GM23248 (cell line): ENCODE data around the gene FDPS. TPM values are rescaled to one million over a fixed set of nuclear protein-coding genes. Genes with fewer than 3 reads are reported as not detected.
A peak's percentile ranks its signal among the peaks of the same experiment; 100 is the strongest.

ENCODE experiments used
- DNase-seq: peaks from one replicate; pipeline ENCODE4 v3.0.0-alpha.2; 2015
- H2AFZ ChIP-seq: fragments of 200-600 bp; sonication (generic); 2 replicates; pipeline ENCODE4 v1.6.1; 2016; ENCODE audit warnings: antibody characterized with exemption
- H3F3A ChIP-seq: fragments of 200-600 bp; sonication (generic); 2 replicates; pipeline ENCODE4 v1.6.1; 2016; ENCODE audit warnings: mild to moderate bottlenecking, antibody characterized with exemption, mixed run types; ENCODE audit not compliant: insufficient read depth
- H3K27ac ChIP-seq: fragments of 200-600 bp; sonication (generic); 2 replicates; pipeline ENCODE4 v1.5.1; 2016; ENCODE audit warnings: mild to moderate bottlenecking
- H3K27me3 ChIP-seq: fragments of 200-600 bp; sonication (generic); replicated peaks from 2 replicates; pipeline ENCODE4 v1.6.1; 2016; ENCODE audit warnings: mild to moderate bottlenecking; ENCODE audit not compliant: insufficient read depth
- H3K36me3 ChIP-seq: fragments of 200-600 bp; sonication (generic); 2 replicates; pipeline ENCODE4 v1.6.1; 2016; ENCODE audit warnings: low read depth, mild to moderate bottlenecking
- H3K4me1 ChIP-seq: fragments of 200-600 bp; sonication (generic); 2 replicates; pipeline ENCODE4 v1.6.1; 2016; ENCODE audit warnings: mild to moderate bottlenecking; ENCODE audit not compliant: insufficient read depth
- H3K4me2 ChIP-seq: fragments of 200-600 bp; sonication (generic); one replicate; pipeline ENCODE4 v1.6.1; 2016; ENCODE audit warnings: mild to moderate bottlenecking; ENCODE audit not compliant: unreplicated experiment
- H3K4me3 ChIP-seq: fragments of 200-600 bp; sonication (generic); 2 replicates; pipeline ENCODE4 v1.5.1; 2016; ENCODE audit warnings: mild to moderate bottlenecking
- H3K79me2 ChIP-seq: fragments of 200-600 bp; sonication (generic); 2 replicates; pipeline ENCODE4 v1.6.1; 2016; ENCODE audit warnings: mild to moderate bottlenecking; ENCODE audit not compliant: insufficient read depth
- H3K9ac ChIP-seq: fragments of 200-600 bp; sonication (generic); 2 replicates; pipeline ENCODE4 v1.6.1; 2016; ENCODE audit warnings: mild to moderate bottlenecking
- H3K9me2 ChIP-seq: fragments of 200-600 bp; sonication (generic); 2 replicates; pipeline ENCODE4 v1.6.1; 2016; ENCODE audit warnings: mixed run types, mild to moderate bottlenecking, moderate library complexity; ENCODE audit not compliant: insufficient read depth
- H3K9me3 ChIP-seq: fragments of 200-600 bp; sonication (generic); one replicate; pipeline ENCODE4 v1.6.1; 2017; ENCODE audit warnings: low read depth
- H4K20me1 ChIP-seq: fragments of 200-600 bp; sonication (generic); 2 replicates; pipeline ENCODE4 v1.6.0; 2016; ENCODE audit not compliant: insufficient read depth
- EZH2 ChIP-seq: fragments of 200-600 bp; sonication (generic); IDR thresholded peaks from 2 replicates; pipeline ENCODE4 v1.6.1; 2018; ENCODE audit warnings: antibody characterized with exemption, mild to moderate bottlenecking; ENCODE audit not compliant: insufficient read depth, poor library complexity, severe bottlenecking
- EZH2phosphoT487 ChIP-seq: fragments of 200-600 bp; sonication (generic); IDR thresholded peaks from 2 replicates; pipeline ENCODE4 v1.6.1; 2018; ENCODE audit warnings: antibody characterized with exemption, moderate library complexity, mild to moderate bottlenecking, low read depth; ENCODE audit not compliant: insufficient read depth
- WGBS, 2 experiments: methylation state at CpG; one replicate each; pipeline ENCODE4 v1.1.6; 2015 to 2017; ENCODE audit warnings: low lambda C conversion rate in 2 of 2, low coverage in 1 of 2; ENCODE audit errors: missing lambda C conversion rate in 2 of 2; 5-methylcytosine and 5-hydroxymethylcytosine counted together
- in situ Hi-C: fragments of 300-500 bp; cut with MboI; formaldehyde crosslinking; loops from 2 replicates; pipeline ENCODE4 v1.15.0; 2020
- polyA plus RNA-seq: library from polyadenylated mRNA; unstranded; fragments of >200 nt; fragmentation: Nextera tagmentation; extraction: Ambion mirVana; gene quantifications from 2 replicates; pipeline ENCODE4 v1.2.1, GENCODE V29; 2016
- total RNA-seq: library from RNA; depleted of rRNA; stranded (reverse); fragments of >200 nt; shearing (Covaris generic); gene quantifications from 2 replicates; pipeline ENCODE4 v1.2.3, GENCODE V29; 2014

FDPS gene
- total and polyA plus RNA-seq, 2 experiments from 2014 or later = 96.3 to 116 TPM

DNA sequence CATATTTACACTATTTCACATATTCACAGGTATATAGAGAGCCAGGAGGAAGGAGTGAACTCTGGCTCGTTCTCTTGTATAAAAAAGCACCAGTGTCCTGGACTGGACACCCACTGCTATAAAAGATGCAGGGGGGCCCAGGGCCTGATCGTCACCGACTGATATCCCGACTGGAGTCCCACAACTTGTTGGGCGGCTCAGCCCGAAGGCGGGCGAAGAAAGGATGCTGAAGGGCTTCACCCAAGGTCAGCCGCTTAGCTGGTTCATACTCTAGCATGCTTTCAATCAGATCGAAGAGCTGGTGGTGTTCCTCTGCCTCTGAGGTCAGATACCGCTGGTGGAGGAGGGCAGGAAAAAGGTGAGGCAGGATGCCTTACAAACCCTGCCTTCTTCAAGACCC, 45.6 kb upstream of the FDPS start:
- H3K27me3 ChIP-seq = no peaks in the 10 kb centered on the region
- in situ Hi-C loops = no loop called here
- H3K79me2 ChIP-seq = peaks cover 38% of the 10 kb centered on the region
- H3K9me2 ChIP-seq = no peaks in the 10 kb centered on the region
- H3K4me3 ChIP-seq = no peak overlapping the region
- peak overlapping the region; percentile 89 for H3K9ac ChIP-seq
- DNase-seq = no peak
- no peak overlapping the region for H3K4me2 ChIP-seq
- peaks cover 8% of the 10 kb centered on the region for H3K4me1 ChIP-seq
- H2AFZ ChIP-seq = no peak overlapping the region
- peak overlapping the region; percentile 76 for H3K27ac ChIP-seq
- H3F3A ChIP-seq = peaks cover 68% of the 10 kb centered on the region
- peaks cover 49% of the 10 kb centered on the region for H3K36me3 ChIP-seq
- 94 to 98% methylated on average over 11 of the region's 11 CpGs for WGBS, 2 experiments
- no peaks in the 10 kb centered on the region for H3K9me3 ChIP-seq
- TF ChIP-seq EZH2phosphoT487 (no peak), EZH2 (no peak)
- no peaks in the 10 kb centered on the region for H4K20me1 ChIP-seq

DNA sequence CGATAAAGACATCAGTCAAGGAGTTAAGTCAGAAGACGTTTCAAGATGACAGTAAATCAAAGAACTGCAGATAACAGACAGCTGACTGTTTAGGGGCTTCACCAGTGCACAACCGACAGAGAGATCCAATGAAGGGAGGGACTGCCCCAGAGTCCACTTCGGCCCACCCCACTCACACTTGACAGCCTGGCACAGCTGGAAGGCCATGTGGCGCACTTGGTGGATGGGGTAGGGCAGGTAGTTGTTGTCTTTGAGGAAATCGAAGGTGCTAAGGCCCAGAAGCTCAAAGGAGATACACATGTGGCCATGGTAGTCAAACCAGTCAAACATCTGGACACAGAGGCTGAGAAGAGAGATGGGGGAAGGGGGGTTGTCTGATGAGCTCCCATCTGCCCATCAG, 42.1 kb upstream of the FDPS start:
- Histone ChIP-seq H3K9ac (no peak overlapping the region), H3K27me3 (no peaks in the 10 kb centered on the region), H3K79me2 (peaks cover 48% of the 10 kb centered on the region), H3K9me3 (no peaks in the 10 kb centered on the region), H4K20me1 (peaks cover 2% of the 10 kb centered on the region; the same call in 1 of the 2 replicates), H2AFZ (no peak overlapping the region), H3K27ac (no peak overlapping the region), H3F3A (peaks cover 69% of the 10 kb centered on the region), H3K4me3 (no peak overlapping the region), H3K4me1 (no peaks in the 10 kb centered on the region; the same call in 1 of the 2 replicates), H3K36me3 (peaks cover 68% of the 10 kb centered on the region), H3K9me2 (no peaks in the 10 kb centered on the region), H3K4me2 (no peak overlapping the region)
- TF ChIP-seq EZH2 (no peak), EZH2phosphoT487 (no peak)
- in situ Hi-C loops = no loop called here
- 85 to 87% methylated on average over 6 of the region's 6 CpGs for WGBS, 2 experiments
- DNase-seq = no peak

DNA sequence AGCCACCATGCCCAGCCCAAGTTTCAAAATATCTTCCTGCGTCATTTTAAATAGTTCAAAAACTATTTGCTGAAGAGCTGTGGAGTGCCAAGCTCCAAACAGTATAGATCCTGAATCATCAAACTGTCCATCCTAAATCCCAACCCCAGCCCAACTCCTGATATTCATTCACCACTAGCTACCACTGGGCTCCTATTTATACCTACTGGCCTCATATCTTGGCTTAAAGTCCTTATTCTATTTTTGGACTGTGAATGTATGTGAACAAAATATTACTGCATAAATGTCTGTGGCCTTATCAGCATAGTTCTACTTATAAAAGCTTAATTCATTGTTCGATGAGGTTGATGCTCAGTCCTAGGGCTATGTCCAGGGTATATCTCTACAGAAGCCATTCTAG, 41.3 kb upstream of the FDPS start:
- Histone ChIP-seq H3F3A (peaks cover 71% of the 10 kb centered on the region), H3K4me3 (no peak overlapping the region), H3K4me1 (peaks cover 8% of the 10 kb centered on the region), H3K9me2 (no peaks in the 10 kb centered on the region), H3K27me3 (no peaks in the 10 kb centered on the region), H2AFZ (no peak overlapping the region), H3K36me3 (peaks cover 68% of the 10 kb centered on the region), H4K20me1 (peaks cover 5% of the 10 kb centered on the region), H3K27ac (no peak overlapping the region), H3K9me3 (no peaks in the 10 kb centered on the region), H3K4me2 (no peak overlapping the region), H3K79me2 (peaks cover 53% of the 10 kb centered on the region), H3K9ac (peak overlapping the region; percentile 24; the same call in 1 of the 2 replicates)
- TF ChIP-seq EZH2 (no peak), EZH2phosphoT487 (no peak)
- in situ Hi-C loops = no loop called here
- DNase-seq = no peak
- WGBS, 2 experiments = 95 to 100% methylated on average over 2 of the region's 2 CpGs

DNA sequence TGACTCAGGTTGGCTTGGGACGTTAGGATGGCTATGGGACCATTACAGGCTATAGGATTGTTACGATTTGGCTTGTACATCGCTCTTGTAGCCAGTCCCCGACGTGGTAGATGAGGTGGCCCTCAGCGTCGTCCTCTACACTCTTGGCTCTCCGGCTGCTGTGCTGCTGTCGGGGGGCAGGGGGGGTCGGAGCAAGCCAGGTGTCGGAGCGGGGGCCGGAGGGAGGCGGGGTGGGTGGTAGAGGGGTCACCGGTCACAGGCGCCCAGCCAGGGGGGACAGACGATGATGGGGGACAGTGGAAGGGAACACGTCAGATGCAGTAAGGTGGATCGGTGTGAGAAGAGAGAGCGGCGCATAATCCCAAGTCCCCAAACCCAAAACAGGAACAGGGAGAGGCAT, 40.0 kb upstream of the FDPS start:
- Histone ChIP-seq H3K4me3 (no peak overlapping the region), H3K9me2 (no peaks in the 10 kb centered on the region), H3K9ac (no peak overlapping the region), H3K27me3 (no peaks in the 10 kb centered on the region), H3K79me2 (peaks cover 57% of the 10 kb centered on the region), H4K20me1 (peaks cover 5% of the 10 kb centered on the region), H3K4me2 (no peak overlapping the region), H3K4me1 (peaks cover 9% of the 10 kb centered on the region), H3K36me3 (peaks cover 61% of the 10 kb centered on the region), H3F3A (peaks cover 63% of the 10 kb centered on the region), H2AFZ (no peak overlapping the region), H3K9me3 (no peaks in the 10 kb centered on the region), H3K27ac (no peak overlapping the region)
- in situ Hi-C loops = no loop called here
- WGBS, 2 experiments = 84 to 90% methylated on average over 9 to 21 of the region's 21 CpGs
- TF ChIP-seq EZH2 = no peak
- TF ChIP-seq EZH2phosphoT487 = no peak
- no peak for DNase-seq

DNA sequence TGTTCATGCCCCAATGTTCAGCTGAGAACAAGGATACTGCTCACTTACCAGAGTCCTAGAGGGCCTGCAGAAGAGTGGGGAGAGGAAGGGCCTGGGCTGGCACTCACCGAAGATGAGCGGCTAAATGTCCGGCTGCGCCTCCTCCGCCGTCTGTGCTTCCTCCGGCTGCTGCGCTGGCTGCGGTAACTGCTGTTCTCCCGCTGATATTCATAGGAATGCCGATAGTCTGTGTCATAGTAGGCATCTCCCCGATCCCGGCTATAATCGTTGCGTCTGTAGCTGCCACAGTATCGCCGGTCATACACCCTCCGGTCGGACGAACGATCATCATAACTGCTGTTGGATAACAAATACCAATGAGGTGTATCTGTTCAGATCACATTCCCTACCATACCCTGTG, 39.3 kb upstream of the FDPS start:
- no peak for DNase-seq
- peaks cover 12% of the 10 kb centered on the region for H3K4me1 ChIP-seq
- H3K4me2 ChIP-seq = no peak overlapping the region
- no peaks in the 10 kb centered on the region for H3K9me2 ChIP-seq
- 87 to 88% methylated on average over 21 of the region's 21 CpGs for WGBS, 2 experiments
- no peaks in the 10 kb centered on the region for H3K9me3 ChIP-seq
- H3F3A ChIP-seq = peaks cover 56% of the 10 kb centered on the region
- in situ Hi-C loops = no loop called here
- peaks cover 5% of the 10 kb centered on the region for H4K20me1 ChIP-seq
- H2AFZ ChIP-seq = no peak overlapping the region
- H3K27me3 ChIP-seq = no peaks in the 10 kb centered on the region
- H3K9ac ChIP-seq = no peak overlapping the region
- H3K36me3 ChIP-seq = peaks cover 54% of the 10 kb centered on the region
- no peak overlapping the region for H3K27ac ChIP-seq
- no peak for TF ChIP-seq EZH2phosphoT487
- TF ChIP-seq EZH2 = no peak
- peaks cover 57% of the 10 kb centered on the region for H3K79me2 ChIP-seq
- H3K4me3 ChIP-seq = no peak overlapping the region
